NCI-H1105 treated with DMSO at 0.1 percent for 48 hours (cell line): ENCODE data around the gene OPCML.

Experiments used
- DNase-seq: peaks from one replicate; lab custom pipeline; 2025; lab: John Stamatoyannopoulos, UW

OPCML gene

DNA sequence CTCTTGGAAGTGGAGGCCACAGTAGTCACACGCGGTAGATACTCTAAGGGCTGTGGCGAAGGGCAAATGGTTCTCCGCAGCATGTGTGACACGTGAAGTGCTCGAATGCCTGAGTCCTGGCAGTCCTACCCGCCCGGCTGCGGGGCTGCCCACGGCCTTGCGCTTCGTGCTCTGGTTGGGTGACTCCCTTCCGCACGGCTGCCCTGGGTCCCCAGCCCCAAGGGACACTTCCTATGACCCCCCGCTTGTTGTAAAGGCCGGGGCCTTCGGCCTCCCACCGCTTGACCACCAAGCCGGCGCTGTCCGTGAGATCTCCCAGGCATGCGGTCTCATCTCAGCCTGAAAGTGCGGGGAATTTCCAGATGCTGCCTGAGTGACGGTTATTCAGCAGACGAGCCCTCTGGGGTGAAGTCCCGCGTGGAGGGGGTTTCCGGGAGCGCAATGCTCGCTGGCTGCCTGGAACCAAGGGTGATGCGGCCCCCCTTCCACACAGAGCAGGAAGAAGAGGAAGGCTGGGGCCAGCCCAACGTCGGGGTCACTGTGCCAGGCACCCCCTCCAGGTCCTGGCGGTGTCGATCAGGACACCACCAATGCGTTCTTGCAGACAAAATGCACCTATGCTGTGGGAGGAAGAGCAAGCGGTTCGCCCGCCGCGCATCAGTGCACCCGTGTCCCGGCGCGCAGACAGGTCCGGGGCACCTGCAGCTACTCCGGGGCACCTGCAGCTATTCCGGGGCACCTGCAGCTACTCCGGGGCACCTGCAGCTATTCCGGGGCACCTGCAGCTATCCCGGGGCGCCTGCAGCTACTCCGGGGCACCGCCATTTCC lies 171.2 kb downstream of the OPCML start:
- no peak for DNase-seq

DNA sequence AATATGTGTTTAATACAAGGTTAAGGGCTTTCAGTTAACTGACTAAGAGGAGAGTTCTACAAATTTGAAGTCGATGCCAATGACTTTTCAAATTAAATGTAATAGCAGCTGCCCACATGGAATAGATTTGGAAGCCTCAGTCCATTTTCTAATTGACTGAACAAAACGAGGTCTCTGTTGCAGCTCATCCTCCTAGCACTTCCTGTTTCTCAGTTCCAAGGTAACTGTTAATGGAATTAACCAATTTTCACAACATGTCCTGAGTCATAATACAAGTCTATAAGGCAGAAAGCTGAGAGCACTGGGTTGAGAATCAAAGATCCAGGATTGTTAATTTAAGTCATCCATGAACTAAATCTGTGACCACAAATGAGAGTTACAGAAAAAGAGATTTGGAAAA lies 177.2 kb downstream of the OPCML start:
- DNase-seq: no peak

DNA sequence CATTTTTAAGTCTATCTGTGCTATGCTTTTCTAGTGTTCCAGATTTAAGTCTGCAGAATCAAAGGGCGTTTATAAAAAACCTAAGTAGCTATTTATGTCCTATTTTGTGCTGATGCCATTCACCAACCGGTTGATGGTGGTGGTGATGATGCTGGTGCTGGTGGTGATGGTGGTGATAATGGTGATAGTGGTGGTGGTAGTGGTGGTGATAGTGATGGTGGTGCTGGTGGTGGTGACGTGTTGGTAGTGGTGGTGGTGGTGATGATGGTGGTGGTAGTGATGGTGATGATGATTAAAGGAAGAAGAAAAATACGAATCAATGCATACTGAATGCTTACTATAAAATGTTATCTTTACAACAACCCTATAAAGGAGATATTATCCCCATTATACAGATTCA lies 178.2 kb downstream of the OPCML start:
- DNase-seq: no peak

DNA sequence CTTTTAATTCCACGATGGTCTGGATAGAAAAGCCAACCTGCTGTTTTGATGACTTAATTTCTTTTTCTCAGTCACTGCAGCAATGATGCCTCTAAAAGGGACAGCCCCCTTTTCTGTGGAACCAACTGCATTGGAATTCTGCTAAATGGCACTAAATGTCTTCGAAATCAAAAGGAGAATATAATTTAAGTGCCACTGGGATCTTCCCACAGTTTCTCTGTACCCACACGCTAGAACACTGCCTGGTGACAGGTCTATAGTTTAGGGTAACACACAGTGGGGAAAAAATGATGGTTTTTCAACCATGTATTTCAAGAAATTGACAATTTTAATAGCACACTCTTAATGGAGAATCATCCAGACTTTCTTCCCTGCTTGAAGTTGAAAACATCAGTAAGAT lies 182.3 kb downstream of the OPCML start:
- DNase-seq: no peak

DNA sequence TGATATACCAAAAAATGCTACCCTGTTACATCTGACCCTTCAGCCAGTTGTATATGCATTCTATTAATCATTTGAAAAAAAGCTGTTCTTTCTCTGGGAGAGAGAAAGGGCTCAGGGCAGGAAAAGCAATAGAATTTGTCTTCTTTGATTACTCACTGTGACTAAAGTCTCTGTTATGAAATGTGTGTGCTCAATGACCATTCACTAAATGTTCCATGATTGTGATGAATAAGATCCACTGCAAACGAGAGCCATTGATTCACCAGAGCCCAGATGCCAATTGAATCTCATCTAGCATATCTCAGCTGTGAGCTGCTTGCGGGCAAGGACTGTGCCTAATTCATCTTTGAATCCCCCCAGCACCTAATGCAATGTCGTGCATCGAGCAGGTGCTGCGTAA lies 184.3 kb downstream of the OPCML start:
- no peak for DNase-seq

DNA sequence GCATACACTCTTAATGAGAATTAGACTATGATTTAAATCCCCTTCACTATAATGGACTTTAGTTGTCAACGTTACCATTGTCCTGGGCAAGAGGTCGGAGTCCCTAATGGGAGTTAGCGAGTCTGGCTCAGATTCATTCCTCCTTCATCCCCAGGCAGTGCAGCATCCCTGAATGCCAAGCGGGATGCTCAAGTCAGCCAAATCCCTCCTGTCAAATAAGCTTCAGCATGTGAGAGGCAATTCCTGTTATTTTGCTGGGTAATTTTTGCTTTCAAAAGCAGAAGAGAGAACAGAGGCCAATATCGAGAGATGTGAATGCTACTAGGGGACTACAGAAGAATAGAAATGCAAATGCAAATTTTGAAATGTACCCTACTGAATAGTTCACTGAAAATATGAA lies 186.2 kb downstream of the OPCML start:
- no peak for DNase-seq

DNA sequence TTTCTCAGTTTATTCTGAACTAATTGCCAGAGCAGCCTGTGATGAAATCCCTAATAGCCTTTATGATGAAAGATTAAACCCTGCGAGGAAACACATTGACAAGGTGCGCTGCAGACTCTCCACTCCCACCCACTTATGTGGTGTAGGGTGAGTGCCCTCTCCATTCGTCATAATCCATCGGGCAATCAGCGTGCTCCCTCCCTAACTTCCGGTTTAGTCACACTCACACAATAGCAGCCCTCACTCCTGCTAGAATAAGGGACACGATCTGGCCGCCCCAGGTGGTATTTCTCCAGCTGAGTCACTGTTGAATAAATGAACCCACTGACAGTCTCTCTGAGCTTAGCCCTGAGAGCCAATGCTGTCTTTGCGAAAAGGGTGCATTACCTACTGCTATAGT lies 188.3 kb downstream of the OPCML start:
- no peak for DNase-seq

DNA sequence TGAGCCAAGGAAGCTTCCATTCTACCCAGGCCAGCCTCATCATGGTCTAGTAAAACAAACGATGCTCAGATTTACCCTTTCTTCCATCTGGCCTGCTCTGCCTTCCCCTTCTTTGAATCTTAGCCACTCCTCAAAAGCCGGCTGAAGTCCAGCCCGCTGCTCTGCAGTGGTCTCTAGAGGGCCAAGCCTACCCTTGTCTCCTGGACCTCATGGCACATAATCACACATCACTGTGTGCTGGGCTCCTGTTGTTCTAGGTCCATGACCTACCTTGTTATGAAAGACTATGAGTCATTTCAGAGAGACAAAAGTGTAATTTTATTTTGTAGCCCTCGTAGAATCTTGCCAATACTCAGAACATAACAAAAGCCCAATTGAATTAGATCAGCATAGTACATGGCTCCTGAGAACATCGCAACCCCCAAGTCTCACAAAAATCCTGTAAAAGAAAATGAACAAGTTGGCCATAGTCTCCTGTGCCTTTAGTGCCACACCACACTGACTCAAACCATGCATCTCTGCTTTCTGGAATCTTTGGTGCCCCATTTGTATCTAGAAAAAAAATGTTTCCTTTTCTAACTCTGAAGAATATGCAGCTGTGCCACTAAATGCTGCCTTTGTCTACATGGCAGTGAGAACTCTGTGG lies 192.7 kb downstream of the OPCML start:
- no peak for DNase-seq

DNA sequence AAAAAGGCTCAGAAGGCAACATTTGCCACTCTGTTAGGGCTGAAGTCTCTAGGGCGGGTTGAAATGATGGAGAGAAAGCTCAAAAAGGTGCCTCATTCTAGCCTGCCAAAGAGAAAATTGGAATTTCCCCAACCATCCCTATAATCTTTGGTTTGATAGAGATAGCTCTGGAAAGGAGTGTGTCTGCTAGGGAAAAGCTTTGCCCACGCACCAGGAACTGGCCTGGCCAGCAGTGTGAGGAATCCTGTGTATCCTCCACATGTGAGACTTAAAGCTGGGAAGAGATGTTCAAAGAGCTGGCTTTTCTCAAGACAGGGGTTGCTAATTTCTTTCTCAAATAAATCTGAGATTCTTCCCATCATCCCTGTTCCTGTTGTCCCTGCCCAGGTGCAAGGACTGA lies 193.7 kb downstream of the OPCML start:
- DNase-seq: no peak

DNA sequence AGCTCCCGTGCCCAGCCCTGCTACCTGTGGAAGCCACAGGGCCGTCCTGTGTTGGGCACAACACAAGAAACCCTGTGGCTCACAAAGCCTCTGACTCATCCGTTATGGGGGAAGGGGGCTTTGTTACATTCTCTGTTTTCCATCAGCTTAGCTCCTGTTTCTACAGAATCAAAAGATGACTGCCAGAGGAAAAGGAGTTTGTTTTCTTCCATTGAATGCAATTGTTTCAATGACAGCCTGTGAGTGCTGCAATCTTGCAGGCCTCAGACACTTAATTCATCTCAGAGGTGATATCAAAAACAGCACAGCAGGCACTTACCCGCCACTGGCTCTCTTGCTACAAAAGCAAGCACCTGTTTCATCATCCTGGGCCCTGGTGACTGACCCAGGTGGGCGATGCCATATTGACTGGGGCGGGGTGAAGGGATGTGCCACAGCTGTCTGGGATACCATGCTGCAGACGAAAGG lies 194.3 kb downstream of the OPCML start:
- DNase-seq: no peak

DNA sequence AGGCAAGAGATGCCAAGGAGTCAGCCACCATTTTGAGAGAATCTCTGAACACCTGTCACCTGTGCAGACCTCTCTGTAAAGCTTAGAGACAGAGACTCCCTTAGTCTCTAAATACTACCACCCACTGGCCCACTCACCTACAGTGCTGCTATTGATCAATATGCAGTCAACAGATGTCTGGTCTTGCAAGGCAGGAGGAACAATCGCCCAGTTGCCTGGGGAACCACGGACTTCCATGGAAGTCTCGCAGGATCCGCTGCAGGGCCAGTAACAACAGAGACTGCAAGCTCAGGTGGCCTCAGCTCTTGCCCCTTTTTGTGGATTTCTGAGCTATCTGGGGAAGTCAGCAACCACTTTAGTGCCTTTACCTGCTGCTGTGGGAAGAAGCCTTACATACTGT lies 195.1 kb downstream of the OPCML start:
- no peak for DNase-seq

DNA sequence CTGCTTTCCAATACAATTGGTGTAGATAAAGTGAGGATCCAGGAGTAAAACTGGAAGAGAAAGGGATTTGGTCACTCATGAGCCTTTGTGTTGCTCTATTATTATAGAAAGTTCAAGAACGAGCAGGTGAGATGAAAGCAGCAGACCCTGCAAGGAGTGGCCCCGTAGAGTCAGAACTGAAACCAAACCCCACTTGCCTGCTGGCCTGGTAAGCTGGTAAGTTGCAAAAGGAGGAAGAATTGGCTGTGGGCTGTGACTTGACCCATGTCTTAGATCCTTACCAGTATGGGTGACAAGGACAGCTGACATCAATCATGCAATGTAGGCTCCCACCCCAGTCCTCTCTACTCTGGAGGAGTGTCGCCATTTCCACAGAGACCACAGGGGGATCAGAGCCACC lies 201.3 kb downstream of the OPCML start:
- no peak for DNase-seq

DNA sequence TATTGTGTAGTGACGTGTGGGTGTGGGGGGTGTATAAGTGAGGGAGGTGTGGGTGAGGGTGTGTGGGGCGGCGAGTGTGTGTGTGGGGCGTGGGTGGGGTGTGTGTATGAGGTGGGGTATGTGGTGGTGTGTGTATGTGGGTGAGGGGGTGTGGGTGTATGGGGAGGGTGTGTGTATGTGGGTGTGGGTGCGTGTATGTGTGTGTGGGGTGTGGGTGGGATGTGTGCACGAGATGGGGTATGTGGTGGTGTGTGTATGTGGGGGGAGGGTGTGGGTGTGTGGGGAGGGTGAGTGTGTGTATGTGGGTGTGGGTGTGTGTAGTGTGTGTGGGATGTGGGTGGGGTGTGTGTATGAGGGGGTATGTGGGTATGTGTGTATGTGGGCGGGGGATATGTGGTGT lies 205.5 kb downstream of the OPCML start:
- no peak for DNase-seq

DNA sequence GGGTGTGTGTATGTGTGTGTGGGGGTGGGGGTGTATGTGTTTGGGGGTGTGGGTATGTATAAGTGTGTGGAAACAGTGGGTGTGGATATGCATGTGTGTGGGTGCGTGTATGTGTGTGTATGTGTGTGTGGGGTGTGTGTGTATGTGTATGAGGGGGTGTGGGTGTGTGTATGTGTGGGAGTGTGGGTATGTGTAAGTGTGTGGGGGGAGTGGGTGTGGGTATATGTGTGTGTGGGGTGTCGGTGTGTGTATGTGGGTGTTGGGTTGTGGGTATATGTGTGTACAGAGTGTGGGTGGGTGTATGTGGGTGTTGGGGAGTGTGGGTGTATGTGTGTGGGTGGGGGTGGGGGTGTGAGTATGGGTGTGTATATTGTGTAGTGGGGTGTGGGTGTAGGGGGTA lies 206.0 kb downstream of the OPCML start:
- no peak for DNase-seq

DNA sequence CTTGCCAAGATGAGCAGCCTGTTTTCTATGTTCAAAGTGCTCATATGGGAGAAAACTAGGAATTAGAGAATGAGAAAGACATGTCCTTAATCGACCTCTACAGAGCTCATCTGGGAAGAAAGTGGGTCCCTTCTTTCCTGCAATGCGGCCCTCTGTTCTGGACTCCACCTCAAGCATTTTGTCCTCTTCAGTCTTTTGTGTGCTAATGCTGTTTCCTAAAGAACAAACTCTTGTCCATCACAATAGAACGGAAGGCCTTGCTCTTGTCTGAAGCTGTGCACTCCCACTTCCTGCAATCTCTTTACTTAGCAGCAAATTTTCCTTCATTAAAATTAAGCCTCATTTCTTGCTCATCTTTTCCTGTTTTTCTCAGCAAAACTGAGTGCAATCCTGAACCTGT lies 206.6 kb downstream of the OPCML start:
- DNase-seq: no peak

DNA sequence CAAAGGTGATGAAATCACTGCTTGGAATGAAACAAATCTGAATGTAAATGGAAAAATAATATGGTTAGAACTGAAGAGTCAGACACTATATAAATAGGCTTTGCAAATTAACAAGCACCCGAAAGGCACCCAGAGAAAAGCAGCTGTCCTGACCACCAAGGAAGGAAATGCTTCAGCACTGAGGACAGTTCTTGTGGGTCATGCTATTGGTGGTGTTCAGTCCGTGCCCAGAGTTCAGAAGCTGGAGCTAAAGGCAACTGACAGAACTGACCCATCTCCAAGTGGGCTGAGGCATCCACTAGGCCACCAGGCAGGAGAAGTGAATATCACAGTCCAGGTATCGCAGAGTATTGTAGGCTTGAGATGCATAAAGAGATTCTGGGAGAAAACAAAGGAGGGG lies 208.9 kb downstream of the OPCML start:
- DNase-seq: no peak

DNA sequence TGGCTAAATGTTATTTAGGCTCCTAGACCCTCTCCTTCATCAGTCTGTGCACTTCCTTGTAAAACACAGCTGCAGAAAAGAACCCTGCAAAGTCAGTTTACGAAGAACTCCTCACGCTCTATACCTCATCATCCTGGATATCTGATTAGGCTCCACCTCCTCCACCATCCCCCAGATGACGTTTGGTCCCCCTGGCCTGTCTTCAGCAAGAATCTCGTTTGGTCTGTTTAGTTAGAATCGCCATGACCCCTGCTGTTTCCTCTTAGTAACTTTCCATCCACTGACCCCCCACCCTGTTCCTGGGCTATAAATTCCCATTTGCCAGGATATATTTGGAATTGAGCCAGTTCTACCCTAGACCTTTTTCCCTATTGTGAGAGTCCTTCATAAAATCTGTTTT lies 214.1 kb downstream of the OPCML start:
- no peak for DNase-seq

DNA sequence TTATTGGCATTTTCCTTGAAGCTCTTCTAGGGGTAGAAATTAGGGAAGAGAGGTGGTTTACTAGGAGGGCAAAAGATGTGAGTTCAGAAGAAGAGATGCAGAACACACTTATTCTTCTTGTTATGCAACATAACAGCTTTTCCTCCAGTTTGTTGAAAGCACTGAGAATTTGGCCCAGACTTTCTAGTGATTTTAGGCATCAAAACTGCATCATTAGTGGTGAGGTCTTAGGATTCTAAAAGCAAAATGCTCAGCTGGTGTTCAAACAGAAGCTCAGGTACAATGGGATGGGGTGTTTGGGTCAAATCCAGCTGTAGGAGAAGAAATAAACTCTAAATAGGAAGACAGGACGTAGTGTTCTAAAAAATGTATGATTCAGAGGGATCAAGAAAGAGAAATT lies 221.1 kb downstream of the OPCML start:
- DNase-seq: no peak

DNA sequence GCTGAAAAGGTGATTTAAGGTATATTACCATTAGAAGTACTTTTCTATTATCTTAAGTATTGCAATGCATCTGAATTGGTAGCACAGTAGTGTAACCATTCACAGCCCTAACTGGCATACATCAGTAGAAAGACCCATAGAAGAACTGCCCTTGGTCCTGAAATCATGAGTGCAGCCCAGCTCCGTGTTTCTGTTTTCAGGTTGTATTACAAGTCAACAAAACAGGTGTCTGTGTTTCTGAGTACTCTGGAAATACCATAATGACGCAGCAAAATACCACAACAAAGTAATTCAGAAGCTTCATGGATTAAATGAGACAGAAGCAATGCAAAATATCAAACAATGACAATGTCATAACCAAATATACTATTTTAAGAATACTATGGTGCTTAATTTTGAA lies 226.3 kb downstream of the OPCML start:
- no peak for DNase-seq

DNA sequence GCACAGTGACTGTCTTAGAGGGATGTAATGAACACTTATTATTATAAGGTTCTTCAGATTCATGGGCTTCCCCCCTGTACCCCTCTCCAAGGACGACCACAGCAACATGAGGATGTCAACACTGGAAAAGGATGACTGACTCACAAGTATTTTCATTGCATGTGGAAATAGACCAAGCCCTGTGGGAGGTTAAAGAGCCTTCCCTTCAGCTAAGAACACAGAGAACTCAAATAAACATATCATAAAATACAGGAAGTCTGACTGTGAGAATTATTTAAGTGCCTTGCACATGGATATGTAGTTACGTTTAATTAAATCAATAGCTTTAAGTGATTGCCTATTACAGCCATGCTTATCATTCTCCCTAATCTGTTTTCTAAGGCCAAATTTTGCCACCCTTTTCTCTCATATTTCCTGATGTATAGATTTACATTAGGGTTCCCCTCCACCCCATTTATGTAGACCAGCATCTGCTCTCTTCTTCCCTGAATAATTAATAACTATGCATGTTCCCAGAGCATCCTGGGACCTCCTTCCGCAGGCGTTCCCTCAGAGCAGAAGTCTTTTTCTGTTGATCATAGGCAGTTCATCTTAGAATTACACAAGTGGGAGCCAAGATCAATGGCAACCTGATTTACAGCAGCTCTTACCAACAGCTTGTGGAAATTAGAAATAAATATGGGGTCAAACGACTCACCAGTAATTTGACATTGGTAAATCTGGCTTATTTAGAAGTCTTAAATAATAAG lies 226.9 kb downstream of the OPCML start:
- no peak for DNase-seq

DNA sequence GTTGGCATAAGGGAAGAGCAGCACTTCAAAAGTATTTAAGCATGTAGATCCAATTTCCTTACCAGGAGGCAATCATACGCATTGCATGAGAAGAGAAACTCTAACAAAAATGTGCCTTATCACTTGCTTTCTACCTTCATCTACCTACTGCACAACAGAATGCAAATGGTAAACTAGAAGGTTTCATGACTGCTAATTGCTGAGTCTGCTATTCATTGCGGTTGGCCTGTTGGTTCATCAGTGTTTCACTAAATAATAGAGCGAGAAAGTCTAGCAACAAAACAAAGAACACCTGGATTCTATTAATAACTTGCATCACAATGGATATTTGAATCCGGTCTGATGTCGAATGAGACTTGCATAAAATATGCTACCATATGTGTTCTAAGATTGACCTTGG lies 229.0 kb downstream of the OPCML start:
- DNase-seq: no peak

DNA sequence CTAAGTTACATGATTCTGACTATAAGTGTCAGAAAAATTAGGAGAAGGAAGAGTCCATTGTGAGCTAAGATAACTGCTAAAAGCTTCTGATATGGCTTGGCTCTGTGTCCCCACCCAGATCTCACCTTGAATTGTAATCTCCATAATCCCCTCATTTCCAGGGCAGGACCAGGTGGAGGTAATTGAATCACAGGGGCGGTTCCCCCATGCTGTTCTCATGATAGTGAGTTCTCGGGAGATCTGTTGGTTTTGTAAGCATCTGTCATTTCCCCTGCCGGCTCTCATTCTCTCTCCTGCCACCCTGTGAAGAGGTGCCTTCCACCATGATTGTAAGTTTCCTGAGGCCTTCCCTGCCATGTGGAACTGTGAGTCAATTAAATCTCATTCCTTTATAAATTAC lies 230.2 kb downstream of the OPCML start:
- DNase-seq: no peak

DNA sequence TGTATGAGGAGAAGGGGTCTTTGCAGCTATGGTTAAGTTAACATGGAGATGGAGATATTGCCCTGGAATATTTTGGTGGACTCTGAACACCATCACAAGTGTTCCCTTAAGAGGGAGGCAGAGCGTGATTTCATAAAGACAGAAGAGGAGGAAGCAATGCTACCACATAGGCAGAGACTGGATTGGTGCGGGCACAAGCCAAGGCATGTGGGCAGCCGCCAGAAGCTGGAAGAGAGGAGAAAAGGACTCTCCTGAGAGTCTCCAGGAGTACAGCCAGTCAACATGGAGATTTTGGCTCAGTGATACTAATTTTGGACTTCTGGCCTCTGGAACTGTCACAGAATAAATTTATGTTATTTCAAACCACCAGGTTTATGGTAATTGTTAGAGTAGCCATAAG lies 231.6 kb downstream of the OPCML start:
- no peak for DNase-seq
